Measurements from ENCODE around the gene TUSC7. TPM values are rescaled to one million over a fixed set of nuclear protein-coding genes. Genes with fewer than 3 reads are reported as not detected.

Gene TUSC7
- total and polyA plus RNA-seq, 5 donors from 2014 or later = not detected

DNA sequence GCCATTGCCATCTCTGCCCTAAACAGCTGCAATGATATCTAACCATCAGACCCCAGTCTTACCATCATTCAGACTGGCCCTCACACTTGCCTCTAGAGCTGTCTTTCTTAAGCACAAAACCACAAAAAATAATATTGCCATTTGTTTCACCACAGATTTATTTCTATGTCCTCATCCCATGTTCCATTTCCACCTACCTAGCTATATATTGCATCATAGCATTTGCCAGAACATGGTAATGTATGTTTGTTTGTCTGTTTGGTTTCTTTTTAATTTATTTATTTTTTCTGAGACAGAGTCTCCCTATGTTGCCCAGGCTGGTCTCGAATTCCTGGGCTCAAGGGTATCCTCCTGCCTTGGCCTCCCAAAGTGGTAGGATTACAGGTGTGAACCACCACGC lies 18.5 kb upstream of the TUSC7 start:
- Histone ChIP-seq H3K36me3 (ENCODE audit: control insufficient read depth, insufficient read depth, low read length) (no peaks in the 10 kb centered on the region), H3K4me3 (ENCODE audit: low read depth, low read length) (no peak overlapping the region), H3K4me1 (ENCODE audit: control insufficient read depth, insufficient read depth, low read length, poor library complexity, severe bottlenecking) (no peaks in the 10 kb centered on the region), H3K27me3 (ENCODE audit: control insufficient read depth, insufficient read depth, low read length) (no peaks in the 10 kb centered on the region), H3K27ac (ENCODE audit: insufficient read depth, low read length, poor library complexity, severe bottlenecking) (no peak overlapping the region), H3K9me3 (ENCODE audit: control insufficient read depth in 2 of 2, low read length in 2 of 2) (no peaks in the 10 kb centered on the region)
- no peak for DNase-seq
- Mint-ChIP-seq H3K9me3 (peaks cover 1 to 23% (median 6%) of the 10 kb centered on the region in 7 donors), H3K4me3 (no peak overlapping the region), H3K27ac (no peak overlapping the region), H3K27me3 (no peaks in the 10 kb centered on the region), H3K4me1 (no peaks in the 10 kb centered on the region), H3K36me3 (no peaks in the 10 kb centered on the region)
- ATAC-seq (ENCODE audit: low read depth in 2 of 2) = no peak

DNA sequence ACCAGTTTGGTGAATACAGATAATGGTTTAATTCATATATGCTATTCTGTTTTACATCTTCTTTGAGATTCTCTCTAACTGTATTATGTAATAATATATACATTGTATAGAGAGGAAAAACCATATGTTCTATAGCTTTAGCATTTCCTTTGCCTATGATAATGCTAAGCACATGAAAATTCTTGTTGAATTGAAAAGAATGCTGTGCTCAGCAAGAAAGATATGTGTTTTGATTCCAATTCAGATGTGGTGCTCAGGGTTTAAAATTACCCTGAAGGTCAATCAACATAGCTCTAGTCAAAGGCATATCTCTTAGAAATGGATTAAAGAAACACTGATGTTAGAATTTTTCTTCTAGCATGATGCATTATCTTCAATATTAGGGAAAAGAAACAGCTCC lies 8.5 kb upstream of the TUSC7 start:
- Histone ChIP-seq H3K36me3 (ENCODE audit: control insufficient read depth, insufficient read depth, low read length) (no peaks in the 10 kb centered on the region), H3K4me3 (ENCODE audit: low read depth, low read length) (no peak overlapping the region), H3K27me3 (ENCODE audit: control insufficient read depth, insufficient read depth, low read length) (no peaks in the 10 kb centered on the region), H3K27ac (ENCODE audit: insufficient read depth, low read length, poor library complexity, severe bottlenecking) (no peak overlapping the region), H3K4me1 (ENCODE audit: control insufficient read depth, insufficient read depth, low read length, poor library complexity, severe bottlenecking) (no peaks in the 10 kb centered on the region), H3K9me3 (ENCODE audit: control insufficient read depth in 2 of 2, low read length in 2 of 2) (no peaks in the 10 kb centered on the region)
- Mint-ChIP-seq H3K9me3 (peaks cover 0 to 14% (median 4%) of the 10 kb centered on the region in 7 donors), H3K36me3 (no peaks in the 10 kb centered on the region), H3K27me3 (no peaks in the 10 kb centered on the region), H3K4me3 (no peak overlapping the region), H3K4me1 (no peaks in the 10 kb centered on the region), H3K27ac (no peak overlapping the region)
- DNase-seq = no peak
- no peak for ATAC-seq (ENCODE audit: low read depth in 2 of 2)

DNA sequence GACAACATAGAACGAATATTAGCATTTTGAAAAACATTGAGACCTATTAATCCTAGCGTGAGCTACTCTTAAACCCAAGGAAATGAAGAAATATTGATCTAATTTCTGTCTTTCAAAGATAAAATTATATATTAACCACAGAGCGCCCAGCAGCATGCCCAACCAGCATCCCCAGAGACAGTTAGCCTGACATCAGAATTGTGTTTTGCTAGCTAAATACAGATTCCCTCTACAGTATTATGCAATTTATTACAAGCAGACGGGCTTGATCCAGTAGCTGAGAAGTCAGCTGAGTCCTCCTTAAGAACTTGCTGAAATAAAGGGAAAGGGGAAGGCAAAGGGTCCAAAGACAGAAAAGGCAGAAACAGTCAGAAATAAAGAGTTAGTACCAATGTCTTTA lies 7.2 kb upstream of the TUSC7 start:
- no peak overlapping the region for H3K4me3 Mint-ChIP-seq
- no peak overlapping the region for H3K27ac Mint-ChIP-seq
- DNase-seq (no peak), ATAC-seq (ENCODE audit: low read depth in 2 of 2) (no peak)
- peaks cover 0 to 11% (median 0%) of the 10 kb centered on the region in 7 donors for H3K9me3 Mint-ChIP-seq
- Histone ChIP-seq H3K27me3 (ENCODE audit: control insufficient read depth, insufficient read depth, low read length) (no peaks in the 10 kb centered on the region), H3K4me3 (ENCODE audit: low read depth, low read length) (no peak overlapping the region), H3K4me1 (ENCODE audit: control insufficient read depth, insufficient read depth, low read length, poor library complexity, severe bottlenecking) (no peaks in the 10 kb centered on the region), H3K9me3 (ENCODE audit: control insufficient read depth in 2 of 2, low read length in 2 of 2) (no peaks in the 10 kb centered on the region), H3K36me3 (ENCODE audit: control insufficient read depth, insufficient read depth, low read length) (no peaks in the 10 kb centered on the region), H3K27ac (ENCODE audit: insufficient read depth, low read length, poor library complexity, severe bottlenecking) (no peak overlapping the region)
- H3K36me3 Mint-ChIP-seq = no peaks in the 10 kb centered on the region
- no peaks in the 10 kb centered on the region for H3K27me3 Mint-ChIP-seq
- no peaks in the 10 kb centered on the region for H3K4me1 Mint-ChIP-seq

DNA sequence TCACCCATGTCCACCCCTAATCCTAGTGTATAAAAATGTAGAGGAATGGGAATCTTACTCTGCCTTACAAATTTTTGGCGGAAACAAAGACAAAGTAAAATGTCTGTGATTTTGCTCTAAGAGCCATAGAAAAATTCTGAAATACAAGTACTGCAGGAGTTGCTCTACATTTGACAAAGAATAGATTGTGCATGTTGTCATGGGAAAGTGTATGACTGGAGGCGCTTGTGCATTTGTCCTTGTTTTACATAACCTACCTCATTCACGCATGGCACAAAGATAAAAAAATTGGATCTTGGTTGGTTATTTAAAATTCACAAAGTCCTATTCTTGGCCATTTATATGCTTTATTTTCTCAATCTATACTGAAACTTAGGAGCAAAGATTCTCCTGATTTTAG lies 2.0 kb upstream of the TUSC7 start:
- ATAC-seq (ENCODE audit: low read depth in 2 of 2) (no peak), DNase-seq (no peak)
- H3K4me3 Mint-ChIP-seq = no peak overlapping the region

DNA sequence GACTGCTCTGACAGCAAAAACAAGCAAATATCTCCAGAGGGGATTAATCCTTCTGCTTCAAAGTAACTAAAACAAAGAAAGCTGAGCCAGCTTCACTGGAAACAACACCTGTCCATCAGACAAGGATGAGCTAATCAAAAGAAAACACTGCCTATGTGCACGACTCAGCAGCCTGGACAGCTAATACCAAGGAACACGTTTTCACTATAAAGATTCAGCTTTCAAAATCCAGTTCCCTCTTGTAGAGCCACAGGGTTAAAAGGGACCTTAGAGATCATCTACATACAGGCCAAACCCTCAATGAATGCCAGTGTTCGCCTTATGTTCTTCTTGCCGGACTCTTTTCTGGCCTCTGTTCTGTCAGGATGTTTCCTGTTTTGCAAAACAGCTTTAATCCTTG lies 6.9 kb downstream of the TUSC7 start:
- no peak for DNase-seq
- H3K27ac ChIP-seq (ENCODE audit: insufficient read depth, low read length, poor library complexity, severe bottlenecking) = no peak overlapping the region
- ATAC-seq (ENCODE audit: low read depth in 2 of 2) = no peak
- H3K9me3 Mint-ChIP-seq = peaks cover 2 to 7% (median 5%) of the 10 kb centered on the region in 7 donors
- H3K9me3 ChIP-seq (ENCODE audit: control insufficient read depth in 2 of 2, low read length in 2 of 2) = no peaks in the 10 kb centered on the region
- H3K27me3 Mint-ChIP-seq = no peaks in the 10 kb centered on the region
- H3K27me3 ChIP-seq (ENCODE audit: control insufficient read depth, insufficient read depth, low read length) = no peaks in the 10 kb centered on the region
- no peaks in the 10 kb centered on the region for H3K4me1 Mint-ChIP-seq
- no peak overlapping the region for H3K4me3 Mint-ChIP-seq
- no peaks in the 10 kb centered on the region for H3K4me1 ChIP-seq (ENCODE audit: control insufficient read depth, insufficient read depth, low read length, poor library complexity, severe bottlenecking)
- H3K4me3 ChIP-seq (ENCODE audit: low read depth, low read length) = no peak overlapping the region
- H3K27ac Mint-ChIP-seq = no peak overlapping the region
- no peaks in the 10 kb centered on the region for H3K36me3 Mint-ChIP-seq
- no peaks in the 10 kb centered on the region for H3K36me3 ChIP-seq (ENCODE audit: control insufficient read depth, insufficient read depth, low read length)

More for the DNA sequence above, 2.0 kb upstream of the TUSC7 start:
- no peaks in the 10 kb centered on the region for H3K4me1 ChIP-seq (ENCODE audit: control insufficient read depth, insufficient read depth, low read length, poor library complexity, severe bottlenecking)
- H3K27ac ChIP-seq (ENCODE audit: insufficient read depth, low read length, poor library complexity, severe bottlenecking) = no peak overlapping the region
- no peaks in the 10 kb centered on the region for H3K9me3 ChIP-seq (ENCODE audit: control insufficient read depth in 2 of 2, low read length in 2 of 2)
- no peaks in the 10 kb centered on the region for H3K27me3 ChIP-seq (ENCODE audit: control insufficient read depth, insufficient read depth, low read length)
- H3K36me3 ChIP-seq (ENCODE audit: control insufficient read depth, insufficient read depth, low read length) = no peaks in the 10 kb centered on the region
- H3K27ac Mint-ChIP-seq = no peak overlapping the region
- H3K4me1 Mint-ChIP-seq = no peaks in the 10 kb centered on the region
- H3K9me3 Mint-ChIP-seq = peaks cover 0 to 16% (median 0%) of the 10 kb centered on the region in 7 donors
- H3K4me3 ChIP-seq (ENCODE audit: low read depth, low read length) = no peak overlapping the region
- no peaks in the 10 kb centered on the region for H3K27me3 Mint-ChIP-seq
- no peaks in the 10 kb centered on the region for H3K36me3 Mint-ChIP-seq

DNA sequence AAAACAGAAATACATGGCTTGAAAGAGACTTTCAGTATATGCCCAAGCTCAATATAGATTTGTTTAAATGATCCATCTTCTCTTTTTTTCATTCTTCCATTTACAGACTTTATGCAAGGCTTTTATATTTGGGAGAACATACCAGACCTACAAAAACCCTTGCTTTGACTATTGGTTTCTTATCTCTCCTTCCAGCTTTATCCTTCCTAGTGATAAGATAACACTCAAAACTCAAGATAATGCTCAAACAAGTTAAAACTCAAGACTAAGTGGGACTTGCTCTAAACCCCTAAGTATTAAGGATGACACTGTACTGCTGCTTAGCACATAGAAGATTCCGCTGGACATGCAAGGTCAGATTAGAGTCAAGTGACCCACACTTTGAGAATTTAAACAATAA lies 8.0 kb downstream of the TUSC7 start:
- no peaks in the 10 kb centered on the region for H3K4me1 Mint-ChIP-seq
- no peak overlapping the region for H3K27ac ChIP-seq (ENCODE audit: insufficient read depth, low read length, poor library complexity, severe bottlenecking)
- no peak for ATAC-seq (ENCODE audit: low read depth in 2 of 2)

DNA sequence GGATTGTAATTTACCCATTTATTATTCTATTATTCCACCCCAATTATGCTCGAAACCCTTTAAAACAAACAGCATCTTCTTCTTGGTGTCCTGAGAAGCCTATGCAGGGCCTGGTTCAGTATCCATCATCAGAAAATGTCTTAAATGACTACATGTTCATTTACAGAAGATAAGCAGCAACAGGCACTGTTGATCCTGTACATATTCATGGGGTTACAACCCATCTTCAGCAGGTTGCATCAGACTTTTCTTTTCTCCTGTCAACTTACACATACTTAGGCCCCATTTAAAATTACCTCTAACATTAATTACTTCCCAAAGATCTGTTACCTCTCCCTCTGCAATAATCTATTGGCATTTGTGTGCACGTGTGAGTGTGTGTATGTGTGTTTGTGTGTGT lies 18.9 kb downstream of the TUSC7 start:
- ATAC-seq (ENCODE audit: low read depth in 2 of 2) (no peak), DNase-seq (no peak)
- Mint-ChIP-seq H3K9me3 (peaks cover 0 to 9% (median 5%) of the 10 kb centered on the region in 7 donors), H3K4me3 (no peak overlapping the region), H3K36me3 (no peaks in the 10 kb centered on the region), H3K27me3 (no peaks in the 10 kb centered on the region), H3K27ac (no peak overlapping the region), H3K4me1 (no peaks in the 10 kb centered on the region)
- Histone ChIP-seq H3K4me1 (ENCODE audit: control insufficient read depth, insufficient read depth, low read length, poor library complexity, severe bottlenecking) (no peaks in the 10 kb centered on the region), H3K36me3 (ENCODE audit: control insufficient read depth, insufficient read depth, low read length) (no peaks in the 10 kb centered on the region), H3K27ac (ENCODE audit: insufficient read depth, low read length, poor library complexity, severe bottlenecking) (no peak overlapping the region), H3K27me3 (ENCODE audit: control insufficient read depth, insufficient read depth, low read length) (no peaks in the 10 kb centered on the region), H3K4me3 (ENCODE audit: low read depth, low read length) (no peak overlapping the region), H3K9me3 (ENCODE audit: control insufficient read depth in 2 of 2, low read length in 2 of 2) (no peaks in the 10 kb centered on the region)

More for the DNA sequence above, 8.0 kb downstream of the TUSC7 start:
- Mint-ChIP-seq H3K4me3 (no peak overlapping the region), H3K36me3 (no peaks in the 10 kb centered on the region), H3K27me3 (no peaks in the 10 kb centered on the region), H3K9me3 (peaks cover 2 to 12% (median 5%) of the 10 kb centered on the region in 7 donors), H3K27ac (no peak overlapping the region)
- H3K9me3 ChIP-seq (ENCODE audit: control insufficient read depth in 2 of 2, low read length in 2 of 2) = no peaks in the 10 kb centered on the region
- no peaks in the 10 kb centered on the region for H3K27me3 ChIP-seq (ENCODE audit: control insufficient read depth, insufficient read depth, low read length)
- no peaks in the 10 kb centered on the region for H3K4me1 ChIP-seq (ENCODE audit: control insufficient read depth, insufficient read depth, low read length, poor library complexity, severe bottlenecking)
- DNase-seq = no peak
- H3K36me3 ChIP-seq (ENCODE audit: control insufficient read depth, insufficient read depth, low read length) = no peaks in the 10 kb centered on the region
- no peak overlapping the region for H3K4me3 ChIP-seq (ENCODE audit: low read depth, low read length)

DNA sequence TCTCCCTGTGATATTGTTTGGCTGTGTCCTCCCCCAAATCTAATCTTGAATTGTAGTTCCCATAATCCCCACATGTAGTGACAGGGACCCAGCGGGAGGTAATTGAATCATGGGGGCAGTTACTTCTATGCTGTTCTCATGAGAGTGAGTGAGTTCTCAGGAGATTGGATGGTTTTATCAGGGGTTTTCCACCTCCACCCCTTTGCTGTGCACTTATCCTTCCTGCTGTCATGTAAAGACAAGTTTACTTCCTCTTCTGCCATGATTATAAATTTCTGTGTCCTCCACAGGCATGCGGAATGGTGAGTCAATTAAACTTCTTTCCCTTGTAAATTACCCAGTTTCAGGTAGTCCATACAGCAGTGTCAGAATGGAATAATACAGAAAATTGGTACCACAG lies 24.7 kb downstream of the TUSC7 start:
- H3K4me1 ChIP-seq (ENCODE audit: control insufficient read depth, insufficient read depth, low read length, poor library complexity, severe bottlenecking) = no peaks in the 10 kb centered on the region
- no peaks in the 10 kb centered on the region for H3K27me3 ChIP-seq (ENCODE audit: control insufficient read depth, insufficient read depth, low read length)
- no peak overlapping the region for H3K4me3 ChIP-seq (ENCODE audit: low read depth, low read length)
- Mint-ChIP-seq H3K36me3 (no peaks in the 10 kb centered on the region), H3K9me3 (peaks cover 2 to 19% (median 9%) of the 10 kb centered on the region in 7 donors), H3K27me3 (no peaks in the 10 kb centered on the region), H3K4me3 (no peak overlapping the region), H3K4me1 (no peaks in the 10 kb centered on the region), H3K27ac (no peak overlapping the region)
- no peak for ATAC-seq (ENCODE audit: low read depth in 2 of 2)
- no peak overlapping the region for H3K27ac ChIP-seq (ENCODE audit: insufficient read depth, low read length, poor library complexity, severe bottlenecking)
- no peaks in the 10 kb centered on the region for H3K36me3 ChIP-seq (ENCODE audit: control insufficient read depth, insufficient read depth, low read length)
- peaks cover 0 to 4% of the 10 kb centered on the region in 2 experiments for H3K9me3 ChIP-seq (ENCODE audit: control insufficient read depth in 2 of 2, low read length in 2 of 2)
- no peak for DNase-seq
